Adrenal gland (tissue), 12 donors: ENCODE results near the gene EMILIN2. TPM values are rescaled to one million over a fixed set of nuclear protein-coding genes. Genes with fewer than 3 reads are reported as not detected.

ENCODE experiments used
- DNase-seq, 7 donors: peaks; one replicate each; pipeline ENCODE4 v3.0.0-alpha.2; 2019 to 2020
- H3K27ac ChIP-seq, 5 donors: fragments of 200-600 bp; sonication (generic) in 4 of 5; 1 replicate in 3 of 5; 2 replicates in 2 of 5; pipeline versions ENCODE4 v1.5.1 to v1.8.0; 2016 to 2020; ENCODE audit warnings: mild to moderate bottlenecking in 1 of 5
- H3K27me3 ChIP-seq: fragments of 200-600 bp; 2 replicates; pipeline ENCODE4 v1.8.0; 2021
- H3K36me3 ChIP-seq, 2 donors: fragments of 200-600 bp; replicated peaks in 1 of 2; 1 replicate in 1 of 2; 2 replicates in 1 of 2; pipeline versions ENCODE4 v1.5.1 to v1.8.0; 2018 to 2022
- H3K4me1 ChIP-seq, 2 donors: fragments of 200-600 bp; replicated peaks in 1 of 2; 1 replicate in 1 of 2; 2 replicates in 1 of 2; pipeline versions ENCODE4 v1.5.1 to v1.8.0; 2018 to 2021
- H3K4me3 ChIP-seq, 4 donors: fragments of 200-600 bp; sonication (generic) in 3 of 4; one replicate each; pipeline ENCODE4 v1.5.1; 2016 to 2018
- H3K9me3 ChIP-seq, 3 donors: fragments of 200-600 bp; sonication (generic) in 1 of 3; replicated peaks in 1 of 3; 1 replicate in 2 of 3; 2 replicates in 1 of 3; pipeline versions ENCODE4 v1.5.1 to v1.8.0; 2016 to 2021
- POLR2A ChIP-seq, 2 donors: fragments of 450-650 bp; IDR thresholded peaks; one replicate each; pipeline ENCODE4 v1.6.1; 2017; ENCODE audit warnings: antibody characterized with exemption in 2 of 2, mild to moderate bottlenecking in 2 of 2, moderate library complexity in 1 of 2
- WGBS, 4 donors: extraction: QIAGEN DNeasy Blood & Tissue Kit in 2 of 4; methylation state at CpG; one replicate each; pipeline versions ENCODE4 v1.1.5 to v1.1.7; 2013 to 2017; 5-methylcytosine and 5-hydroxymethylcytosine counted together
- intact Hi-C, 2 donors: fragments of 100-400 bp; cut with DNase I; formaldehyde crosslinking; loops; one replicate each; pipeline versions ENCODE4 v1.14.1 to v1.15.0; 2022 to 2023
- polyA plus RNA-seq, 3 donors: library from polyadenylated mRNA; stranded (reverse); fragments of 200-250 nt in 2 of 3; fragments of 350-450 nt in 1 of 3; fragmentation: Illumina TruSeq in 1 of 3; extraction: RNeasy Lipid Tissue Mini Kit (QIAGEN cat#74804) in 1 of 3; gene quantifications; one replicate each; pipeline ENCODE4 v1.2.3, GENCODE V29; 2013 to 2014
- total RNA-seq, 9 donors: library from RNA; depleted of rRNA in 4 of 9; stranded (reverse); fragments of >200 nt in 4 of 9; fragments of 120-200 nt in 1 of 9; fragmentation: NEBNext Ultra II Directional in 1 of 9; extraction: Animal tissue kit (Norgen Biotek cat#: 25700) in 1 of 9; gene quantifications; one replicate each; pipeline versions ENCODE4 v1.1.0 to v1.2.4, GENCODE V29; 2013 to 2023
- TF ChIP-seq, protein P1 (sequence below), 6 experiments: fragments of 450-650 bp in 4 of 6; fragments of 200-600 bp in 2 of 6; sonication (generic) in 1 of 6; IDR thresholded peaks; 1 replicate in 5 of 6; 2 replicates in 1 of 6; pipeline versions ENCODE4 v1.5.1 to v1.8.0; 2016 to 2021; ENCODE audit warnings: antibody characterized with exemption in 6 of 6, mild to moderate bottlenecking in 2 of 6, moderate library complexity in 1 of 6
- donor health status: healthy with polysubstance abuse.
- donor health status: Bipolar disorder and iron deficiency.
- donor health status: DM: yes; HTN: yes; CAD: no.
- donor health status: DM: no; HTN: no; CAD: no.
- donor health status: DM: no; HTN: no; CAD: no.
- donor health status: DM: yes; HTN: yes; CAD: no.

Gene EMILIN2
- total and polyA plus RNA-seq, 12 donors = 3.3 to 20.8 (median 9.3) TPM

DNA sequence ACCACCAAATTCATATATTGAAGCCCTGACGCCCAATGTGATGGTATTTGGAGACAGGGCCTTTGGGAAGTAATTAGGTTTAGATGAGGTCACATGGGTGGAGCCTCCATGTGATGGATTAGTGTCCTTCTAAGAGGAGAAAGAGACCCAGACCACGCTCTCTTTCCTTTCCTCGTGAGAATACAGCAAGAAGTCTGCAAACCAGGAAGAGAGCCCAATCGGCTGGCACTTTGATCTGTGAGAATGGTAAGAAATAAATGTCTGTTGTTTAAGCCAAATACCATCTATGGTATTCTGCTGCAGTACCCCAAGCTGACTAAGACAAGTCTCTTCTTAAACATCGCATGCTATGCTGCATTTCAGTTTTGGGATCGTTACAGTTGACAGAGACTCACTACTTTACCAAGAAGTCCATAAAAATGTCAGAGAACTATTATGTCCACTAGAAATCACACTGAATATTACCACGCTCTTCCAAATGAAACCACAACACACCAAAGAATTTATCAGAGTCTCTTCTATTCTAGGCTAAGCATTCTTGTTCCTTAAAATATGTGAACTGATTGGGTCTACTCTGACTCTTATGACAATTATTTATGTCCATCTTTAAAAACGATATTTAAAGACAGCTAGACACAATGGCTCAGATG, 117.7 kb downstream of the EMILIN2 start:
- Histone ChIP-seq H3K27me3 (no peaks in the 10 kb centered on the region), H3K27ac (no peak overlapping the region), H3K4me3 (no peak overlapping the region), H3K4me1 (peaks cover 20 to 50% of the 10 kb centered on the region in 2 donors), H3K36me3 (no peaks in the 10 kb centered on the region), H3K9me3 (no peaks in the 10 kb centered on the region)
- intact Hi-C loops = no loop called here
- no peak for DNase-seq
- no peak for TF ChIP-seq POLR2A (IDR thresholded peaks at IDR 0.05)
- TF ChIP-seq, protein P1, sequence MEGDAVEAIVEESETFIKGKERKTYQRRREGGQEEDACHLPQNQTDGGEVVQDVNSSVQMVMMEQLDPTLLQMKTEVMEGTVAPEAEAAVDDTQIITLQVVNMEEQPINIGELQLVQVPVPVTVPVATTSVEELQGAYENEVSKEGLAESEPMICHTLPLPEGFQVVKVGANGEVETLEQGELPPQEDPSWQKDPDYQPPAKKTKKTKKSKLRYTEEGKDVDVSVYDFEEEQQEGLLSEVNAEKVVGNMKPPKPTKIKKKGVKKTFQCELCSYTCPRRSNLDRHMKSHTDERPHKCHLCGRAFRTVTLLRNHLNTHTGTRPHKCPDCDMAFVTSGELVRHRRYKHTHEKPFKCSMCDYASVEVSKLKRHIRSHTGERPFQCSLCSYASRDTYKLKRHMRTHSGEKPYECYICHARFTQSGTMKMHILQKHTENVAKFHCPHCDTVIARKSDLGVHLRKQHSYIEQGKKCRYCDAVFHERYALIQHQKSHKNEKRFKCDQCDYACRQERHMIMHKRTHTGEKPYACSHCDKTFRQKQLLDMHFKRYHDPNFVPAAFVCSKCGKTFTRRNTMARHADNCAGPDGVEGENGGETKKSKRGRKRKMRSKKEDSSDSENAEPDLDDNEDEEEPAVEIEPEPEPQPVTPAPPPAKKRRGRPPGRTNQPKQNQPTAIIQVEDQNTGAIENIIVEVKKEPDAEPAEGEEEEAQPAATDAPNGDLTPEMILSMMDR (IDR thresholded peaks at IDR 0.05) = no peak
- 89 to 91% (median 90%) methylated on average over 8 of the region's 8 CpGs for WGBS, 4 donors

Other genes starting within 250 kb of the EMILIN2 start
- gene SMCHD1, start 191.3 kb upstream of the EMILIN2 start, total RNA-seq = 10 to 100 TPM; 13.3 to 77.1 (median 26.7) TPM
- 10 to 100 TPM in 1 of 3 donors, 1 to 10 TPM in 2; 5.3 to 19.0 (median 7.2) TPM for gene SMCHD1, start 191.3 kb upstream of the EMILIN2 start, polyA plus RNA-seq
- gene LPIN2, start 166.1 kb downstream of the EMILIN2 start, total RNA-seq = 10 to 100 TPM; 22.9 to 48.6 (median 30.1) TPM
- 10 to 100 TPM in 1 of 3 donors, 1 to 10 TPM in 2; 5.2 to 19.6 (median 6.6) TPM for gene LPIN2, start 166.1 kb downstream of the EMILIN2 start, polyA plus RNA-seq